SK-N-SH treated with all-trans-retinoic acid at 6 μM for 48 hours (cell line): ENCODE results near the gene GNMT.
"Not testable (repeated sequence)": the region's sequence is repeated elsewhere in the genome, so short reads cannot be mapped to it uniquely, and the experiment has no call there.

Source experiments
- ARNTL ChIP-seq: fragments of 450-650 bp; formaldehyde crosslinking; IDR thresholded peaks from 2 replicates; pipeline ENCODE4 v1.5.0; 2020; ENCODE audit warnings: low read depth, mild to moderate bottlenecking, moderate library complexity, borderline replicate concordance
- ISL1 ChIP-seq: fragments of 250-450 bp; sonication (Bioruptor Pico); IDR thresholded peaks from 2 replicates; pipeline ENCODE4 v2.1.2; 2022; ENCODE audit warnings: mild to moderate bottlenecking, moderate library complexity
- OSR1 ChIP-seq: fragments of 250-450 bp; sonication (Bioruptor Pico); IDR thresholded peaks from 2 replicates; pipeline ENCODE4 v1.8.0; 2022; ENCODE audit warnings: moderate library complexity, mild to moderate bottlenecking, inconsistent platforms
- PATZ1 ChIP-seq: fragments of 250-450 bp; sonication (Bioruptor Pico); IDR thresholded peaks from 2 replicates; pipeline ENCODE4 v1.8.0; 2020; ENCODE audit warnings: mild to moderate bottlenecking, moderate library complexity, borderline replicate concordance
- PPARA ChIP-seq: fragments of 250-450 bp; sonication (Bioruptor Pico); IDR thresholded peaks from 2 replicates; pipeline ENCODE4 v1.5.0; 2020; ENCODE audit warnings: mild to moderate bottlenecking, borderline replicate concordance
- RARB ChIP-seq: fragments of 250-450 bp; sonication (Bioruptor Pico); IDR thresholded peaks from 2 replicates; pipeline ENCODE4 v1.8.0; 2021; ENCODE audit warnings: mild to moderate bottlenecking, moderate library complexity
- SNAI2 ChIP-seq: fragments of 250-450 bp; sonication (Bioruptor Pico); IDR thresholded peaks from 2 replicates; pipeline ENCODE4 v1.5.0; 2020; ENCODE audit warnings: mild to moderate bottlenecking, moderate library complexity
- TCF4 ChIP-seq: fragments of 250-450 bp; sonication (Bioruptor Pico); IDR thresholded peaks from 2 replicates; pipeline ENCODE4 v1.8.0; 2021; ENCODE audit warnings: mild to moderate bottlenecking, moderate library complexity, borderline replicate concordance
- TOX ChIP-seq: fragments of 250-450 bp; sonication (Bioruptor Pico); IDR thresholded peaks from 2 replicates; pipeline ENCODE4 v1.8.0; 2021; ENCODE audit warnings: mild to moderate bottlenecking, moderate library complexity, borderline replicate concordance
- ZFP3 ChIP-seq: fragments of 250-450 bp; sonication (Bioruptor Pico); IDR thresholded peaks from 2 replicates; pipeline ENCODE4 v1.5.0; 2020; ENCODE audit warnings: mild to moderate bottlenecking, moderate library complexity
- ZFP30 ChIP-seq: fragments of 450-650 bp; formaldehyde crosslinking; IDR thresholded peaks from 2 replicates; pipeline ENCODE4 v1.5.0; 2022; ENCODE audit warnings: mild to moderate bottlenecking, moderate library complexity
- ZNF565 ChIP-seq: fragments of 450-650 bp; formaldehyde crosslinking; conservative IDR thresholded peaks from 2 replicates; pipeline ENCODE4 v1.5.0; 2020; ENCODE audit warnings: low read depth, mild to moderate bottlenecking, moderate library complexity
- TF ChIP-seq, protein P1 (sequence below): fragments of 250-450 bp; sonication (Bioruptor Pico); IDR thresholded peaks from 2 replicates; pipeline ENCODE4 v1.5.1; 2020; ENCODE audit warnings: low read depth, mild to moderate bottlenecking, moderate library complexity

DNA sequence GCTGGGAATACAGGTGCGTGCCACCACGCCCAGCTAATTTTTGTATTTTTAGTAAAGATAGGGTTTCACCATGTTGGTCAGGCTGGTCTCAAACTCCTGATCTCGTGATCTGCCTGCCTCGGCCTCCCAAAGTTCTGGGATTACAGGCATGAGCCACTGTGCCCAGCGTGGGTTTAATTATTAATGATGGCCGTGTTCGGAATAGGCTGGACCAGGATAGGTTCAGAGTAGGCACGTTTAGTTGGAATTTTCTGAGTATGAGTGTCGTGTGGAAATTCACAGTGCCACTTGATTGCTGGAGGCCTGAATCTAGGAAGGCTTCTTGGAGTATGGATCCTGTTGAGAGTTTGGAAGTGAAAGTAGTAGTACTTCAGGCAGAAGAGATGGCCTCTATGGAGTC, 37.7 kb downstream of the GNMT start:
- TF ChIP-seq OSR1 (CRISPR knock-in tag); ZFP3 (CRISPR knock-in tag); TCF4 (CRISPR knock-in tag); PATZ1 (CRISPR knock-in tag); RARB (CRISPR knock-in tag); ZFP30; ARNTL (CRISPR knock-in tag); ZNF565 (CRISPR knock-in tag); SNAI2 (CRISPR knock-in tag); TOX (CRISPR knock-in tag); ISL1 (CRISPR knock-in tag); PPARA: not testable (repeated sequence)
- TF ChIP-seq, protein P1, sequence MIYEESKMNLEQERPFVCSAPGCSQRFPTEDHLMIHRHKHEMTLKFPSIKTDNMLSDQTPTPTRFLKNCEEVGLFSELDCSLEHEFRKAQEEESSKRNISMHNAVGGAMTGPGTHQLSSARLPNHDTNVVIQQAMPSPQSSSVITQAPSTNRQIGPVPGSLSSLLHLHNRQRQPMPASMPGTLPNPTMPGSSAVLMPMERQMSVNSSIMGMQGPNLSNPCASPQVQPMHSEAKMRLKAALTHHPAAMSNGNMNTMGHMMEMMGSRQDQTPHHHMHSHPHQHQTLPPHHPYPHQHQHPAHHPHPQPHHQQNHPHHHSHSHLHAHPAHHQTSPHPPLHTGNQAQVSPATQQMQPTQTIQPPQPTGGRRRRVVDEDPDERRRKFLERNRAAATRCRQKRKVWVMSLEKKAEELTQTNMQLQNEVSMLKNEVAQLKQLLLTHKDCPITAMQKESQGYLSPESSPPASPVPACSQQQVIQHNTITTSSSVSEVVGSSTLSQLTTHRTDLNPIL (CRISPR knock-in tag) = not testable (repeated sequence)
